ENCODE data around the gene PPP1R8.
A peak's percentile ranks its signal among the peaks of the same experiment; 100 is the strongest.

Gene PPP1R8

GRCh38 chr1:27863538-27863915, 32.9 kb downstream of the PPP1R8 start:
- H3K79me2 ChIP-seq (ENCODE audit: low read length), result no peaks in the 10 kb centered on the region
- TF ChIP-seq, protein P1, sequence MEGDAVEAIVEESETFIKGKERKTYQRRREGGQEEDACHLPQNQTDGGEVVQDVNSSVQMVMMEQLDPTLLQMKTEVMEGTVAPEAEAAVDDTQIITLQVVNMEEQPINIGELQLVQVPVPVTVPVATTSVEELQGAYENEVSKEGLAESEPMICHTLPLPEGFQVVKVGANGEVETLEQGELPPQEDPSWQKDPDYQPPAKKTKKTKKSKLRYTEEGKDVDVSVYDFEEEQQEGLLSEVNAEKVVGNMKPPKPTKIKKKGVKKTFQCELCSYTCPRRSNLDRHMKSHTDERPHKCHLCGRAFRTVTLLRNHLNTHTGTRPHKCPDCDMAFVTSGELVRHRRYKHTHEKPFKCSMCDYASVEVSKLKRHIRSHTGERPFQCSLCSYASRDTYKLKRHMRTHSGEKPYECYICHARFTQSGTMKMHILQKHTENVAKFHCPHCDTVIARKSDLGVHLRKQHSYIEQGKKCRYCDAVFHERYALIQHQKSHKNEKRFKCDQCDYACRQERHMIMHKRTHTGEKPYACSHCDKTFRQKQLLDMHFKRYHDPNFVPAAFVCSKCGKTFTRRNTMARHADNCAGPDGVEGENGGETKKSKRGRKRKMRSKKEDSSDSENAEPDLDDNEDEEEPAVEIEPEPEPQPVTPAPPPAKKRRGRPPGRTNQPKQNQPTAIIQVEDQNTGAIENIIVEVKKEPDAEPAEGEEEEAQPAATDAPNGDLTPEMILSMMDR (IDR thresholded peaks at IDR 0.05; ENCODE audit: low read depth, low read length), result no peak
- TF ChIP-seq EZH2phosphoT487 (IDR thresholded peaks at IDR 0.05; ENCODE audit: low read depth), result no peak
- H4K20me1 ChIP-seq (ENCODE audit: insufficient read depth, low read length), result no peaks in the 10 kb centered on the region
- peak overlapping the region; percentile 46 for H3K27ac ChIP-seq (ENCODE audit: low read length)
- no peaks in the 10 kb centered on the region for H3K9me3 ChIP-seq (ENCODE audit: insufficient read depth, low read length)
- 0 out of 2 replicates have a peak overlapping the region, but pooled peaks have one; percentile 15 for H3K9ac ChIP-seq (ENCODE audit: low read length)
- H3K36me3 ChIP-seq (replicated peaks; ENCODE audit: low read depth, low read length), result no peaks in the 10 kb centered on the region
- H3K4me3 ChIP-seq (ENCODE audit: low read length), result peak overlapping the region; percentile 15; the same call in 1 of the 2 replicates
- peaks cover 33% of the 10 kb centered on the region for H3K4me1 ChIP-seq (ENCODE audit: low read length)
- peak overlapping the region; percentile 58 for H3K4me2 ChIP-seq (ENCODE audit: low read length)
- H3K27me3 ChIP-seq (ENCODE audit: low read depth, low read length), result no peaks in the 10 kb centered on the region
- no peak overlapping the region; the same call in 1 of the 2 replicates for H2AFZ ChIP-seq (ENCODE audit: low read depth, low read length)

DNA sequence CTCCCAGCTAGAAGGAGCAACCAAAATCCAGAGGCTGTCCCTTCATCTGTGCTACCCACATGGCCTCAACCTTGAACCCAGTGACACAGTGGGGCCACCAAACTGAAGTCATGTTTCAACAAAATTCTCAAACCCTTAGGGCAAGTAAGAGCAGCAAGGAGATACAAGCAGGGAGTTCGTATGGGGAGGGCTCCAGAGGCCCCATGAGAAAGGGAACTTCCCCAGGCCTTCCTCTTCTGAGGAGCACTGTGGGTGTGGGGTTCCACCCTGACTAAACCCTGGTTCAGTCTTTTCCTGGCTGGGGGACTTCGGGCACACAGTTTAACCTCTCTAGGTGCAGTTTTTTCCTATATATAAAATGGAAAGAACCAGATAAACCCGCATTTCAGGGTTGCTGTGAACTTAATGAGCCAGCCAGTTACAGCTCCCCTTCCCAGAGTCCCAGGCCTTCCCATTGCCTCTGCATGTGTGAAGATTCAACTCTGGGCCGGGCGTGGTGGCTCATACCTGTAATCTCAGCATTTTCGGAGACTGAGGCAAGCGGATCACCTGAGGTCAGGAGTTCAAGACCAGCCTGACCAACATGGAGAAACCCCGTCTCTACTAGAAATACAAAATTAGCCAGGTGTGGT, 33.8 kb downstream of the PPP1R8 start:
- no peaks in the 10 kb centered on the region for H4K20me1 ChIP-seq (ENCODE audit: insufficient read depth, low read length)
- H3K4me1 ChIP-seq (ENCODE audit: low read length), result peaks cover 40% of the 10 kb centered on the region
- H3K27ac ChIP-seq (ENCODE audit: low read length), result peak overlapping the region; percentile 52
- H3K9ac ChIP-seq (ENCODE audit: low read length), result peak overlapping the region; percentile 36; the same call in 1 of the 2 replicates
- H3K4me2 ChIP-seq (ENCODE audit: low read length), result peak overlapping the region; percentile 57
- H3K9me3 ChIP-seq (ENCODE audit: insufficient read depth, low read length), result no peaks in the 10 kb centered on the region
- no peak overlapping the region for H3K4me3 ChIP-seq (ENCODE audit: low read length)
- no peaks in the 10 kb centered on the region for H3K79me2 ChIP-seq (ENCODE audit: low read length)
- H3K27me3 ChIP-seq (ENCODE audit: low read depth, low read length), result no peaks in the 10 kb centered on the region
- no peaks in the 10 kb centered on the region for H3K36me3 ChIP-seq (replicated peaks; ENCODE audit: low read depth, low read length)
- H2AFZ ChIP-seq (ENCODE audit: low read depth, low read length), result peak overlapping the region; percentile 74; the same call in 1 of the 2 replicates
- no peak for TF ChIP-seq EZH2phosphoT487 (IDR thresholded peaks at IDR 0.05; ENCODE audit: low read depth)
- TF ChIP-seq, protein P1 (IDR thresholded peaks at IDR 0.05; ENCODE audit: low read depth, low read length), result no peak

GRCh38 chr1:27865821-27866220, 35.2 kb downstream of the PPP1R8 start:
- Histone ChIP-seq H3K4me1 (ENCODE audit: low read length) (peaks cover 48% of the 10 kb centered on the region), H3K4me2 (ENCODE audit: low read length) (no peak overlapping the region), H3K36me3 (replicated peaks; ENCODE audit: low read depth, low read length) (no peaks in the 10 kb centered on the region), H3K79me2 (ENCODE audit: low read length) (no peaks in the 10 kb centered on the region), H3K4me3 (ENCODE audit: low read length) (no peak overlapping the region), H3K27ac (ENCODE audit: low read length) (no peak overlapping the region), H2AFZ (ENCODE audit: low read depth, low read length) (no peak overlapping the region), H3K9ac (ENCODE audit: low read length) (no peak overlapping the region), H3K9me3 (ENCODE audit: insufficient read depth, low read length) (no peaks in the 10 kb centered on the region), H3K27me3 (ENCODE audit: low read depth, low read length) (no peaks in the 10 kb centered on the region), H4K20me1 (ENCODE audit: insufficient read depth, low read length) (no peaks in the 10 kb centered on the region)
- TF ChIP-seq, protein P1 (IDR thresholded peaks at IDR 0.05; ENCODE audit: low read depth, low read length), result no peak

DNA sequence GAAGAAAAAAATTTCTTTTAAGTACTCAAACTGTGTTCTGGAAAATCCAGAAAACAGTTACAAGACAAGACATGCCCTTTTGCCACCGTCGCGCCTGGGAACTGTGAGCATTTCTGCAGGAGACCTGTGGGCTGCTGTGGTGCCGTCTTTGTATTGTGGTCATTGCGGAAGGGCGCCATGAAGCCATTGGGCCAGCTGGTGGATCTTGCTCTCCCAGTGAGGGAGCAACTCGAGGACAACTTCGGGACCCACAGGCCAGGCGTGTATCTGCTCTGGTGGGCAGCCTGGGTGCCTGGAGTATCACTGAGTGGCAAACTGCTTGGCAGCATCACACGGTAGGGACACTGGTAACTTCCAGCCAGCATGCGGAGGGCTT, 38.0 kb downstream of the PPP1R8 start:
- Histone ChIP-seq H3K36me3 (replicated peaks; ENCODE audit: low read depth, low read length) (no peaks in the 10 kb centered on the region), H3K27me3 (ENCODE audit: low read depth, low read length) (peaks cover 5% of the 10 kb centered on the region; the same call in 1 of the 2 replicates), H2AFZ (ENCODE audit: low read depth, low read length) (no peak overlapping the region; the same call in 1 of the 2 replicates), H3K4me3 (ENCODE audit: low read length) (no peak overlapping the region), H3K4me1 (ENCODE audit: low read length) (peaks cover 38% of the 10 kb centered on the region), H3K27ac (ENCODE audit: low read length) (no peak overlapping the region), H3K9me3 (ENCODE audit: insufficient read depth, low read length) (no peaks in the 10 kb centered on the region), H3K4me2 (ENCODE audit: low read length) (peak overlapping the region; percentile 93; the same call in 1 of the 2 replicates), H3K79me2 (ENCODE audit: low read length) (no peaks in the 10 kb centered on the region), H3K9ac (ENCODE audit: low read length) (no peak overlapping the region), H4K20me1 (ENCODE audit: insufficient read depth, low read length) (no peaks in the 10 kb centered on the region)
- TF ChIP-seq, protein P1 (IDR thresholded peaks at IDR 0.05; ENCODE audit: low read depth, low read length), result no peak
- no peak for TF ChIP-seq EZH2phosphoT487 (IDR thresholded peaks at IDR 0.05; ENCODE audit: low read depth)

All from OCI-LY3 (cell line).